Suprapubic skin (tissue), 4 donors: Measurements from ENCODE around the gene LPAR1. TPM values are rescaled to one million over a fixed set of nuclear protein-coding genes. Genes with fewer than 3 reads are reported as not detected.

Experiments
- DNase-seq, 2 donors: peaks; one replicate each; pipeline ENCODE4 v3.0.0-alpha.2; 2019; ENCODE audit warnings: low spot score in 2 of 2
- H3K27ac ChIP-seq: fragments of 200-600 bp; sonication (generic); one replicate; pipeline ENCODE4 v1.5.1; 2019
- H3K27me3 ChIP-seq: fragments of 200-600 bp; sonication (generic); one replicate; pipeline ENCODE4 v1.5.1; 2019
- H3K36me3 ChIP-seq: fragments of 200-600 bp; sonication (generic); one replicate; pipeline ENCODE4 v1.5.1; 2019
- H3K4me1 ChIP-seq: fragments of 200-600 bp; sonication (generic); one replicate; pipeline ENCODE4 v1.5.1; 2019
- H3K4me3 ChIP-seq: fragments of 200-600 bp; sonication (generic); one replicate; pipeline ENCODE4 v1.5.1; 2019; ENCODE audit warnings: mild to moderate bottlenecking
- H3K9me3 ChIP-seq: fragments of 200-600 bp; sonication (generic); one replicate; pipeline ENCODE4 v1.5.1; 2019
- CTCF ChIP-seq, 2 donors: fragments of 200-600 bp in 1 of 2; fragments of 450-650 bp in 1 of 2; sonication (generic) in 1 of 2; IDR thresholded peaks; one replicate each; pipeline ENCODE4 v1.5.1; 2016 to 2019; ENCODE audit warnings: antibody characterized with exemption in 2 of 2, mild to moderate bottlenecking in 1 of 2, moderate library complexity in 1 of 2
- EP300 ChIP-seq: sonication (generic); formaldehyde crosslinking; IDR thresholded peaks from one replicate; pipeline ENCODE4 v1.6.1; 2017; ENCODE audit warnings: antibody characterized with exemption
- POLR2A ChIP-seq, 2 donors: fragments of 450-650 bp; IDR thresholded peaks; one replicate each; pipeline ENCODE4 v1.6.1; 2017; ENCODE audit warnings: antibody characterized with exemption in 2 of 2, mild to moderate bottlenecking in 2 of 2, moderate library complexity in 2 of 2
- POLR2AphosphoS5 ChIP-seq, 3 donors: sonication (generic); formaldehyde crosslinking; IDR thresholded peaks; one replicate each; pipeline ENCODE4 v1.6.1; 2017; ENCODE audit warnings: antibody characterized with exemption in 3 of 3
- WGBS: methylation state at CpG from one replicate; pipeline ENCODE4 v1.1.5; 2018; 5-methylcytosine and 5-hydroxymethylcytosine counted together
- total RNA-seq, 4 donors: library from RNA; depleted of rRNA; stranded (reverse); fragments of >200 nt; gene quantifications; one replicate each; pipeline ENCODE4 v1.1.0, GENCODE V29; 2016

LPAR1 gene
- total RNA-seq, 4 donors from 2014 or later, result 16.2 to 65.8 (median 23.5) TPM

- H3K9me3 ChIP-seq, result no peaks in the 10 kb centered on the region
- no peaks in the 10 kb centered on the region for H3K27me3 ChIP-seq
- no peak overlapping the region for H3K4me3 ChIP-seq
- no peak for TF ChIP-seq POLR2AphosphoS5 (IDR thresholded peaks at IDR 0.05)
- no peak for TF ChIP-seq EP300
- no peak for TF ChIP-seq CTCF (IDR thresholded peaks at IDR 0.05)
- no peak for TF ChIP-seq POLR2A (IDR thresholded peaks at IDR 0.05)
- DNase-seq, result no peak
- no peak overlapping the region for H3K27ac ChIP-seq
- WGBS, result 90% methylated on average over 2 of the region's 2 CpGs
- no peaks in the 10 kb centered on the region for H3K36me3 ChIP-seq
- peaks cover 27% of the 10 kb centered on the region for H3K4me1 ChIP-seq
Observed at GRCh38 chr9:111000202-111000601, 38.1 kb downstream of the LPAR1 start.

- Histone ChIP-seq H3K4me3 (no peak overlapping the region), H3K27ac (peak overlapping the region; percentile 18), H3K9me3 (no peaks in the 10 kb centered on the region), H3K27me3 (no peaks in the 10 kb centered on the region), H3K36me3 (no peaks in the 10 kb centered on the region), H3K4me1 (peaks cover 29% of the 10 kb centered on the region)
- TF ChIP-seq POLR2AphosphoS5 (IDR thresholded peaks at IDR 0.05) (no peak), CTCF (IDR thresholded peaks at IDR 0.05) (no peak), EP300 (no peak), POLR2A (IDR thresholded peaks at IDR 0.05) (no peak)
- 80% methylated on average over 5 of the region's 5 CpGs for WGBS
- DNase-seq, result no peak
Observed at GRCh38 chr9:110999379-110999778, 38.9 kb downstream of the LPAR1 start.

GRCh38 chr9:110997847-110998246 is 40.4 kb downstream of the LPAR1 start:
- TF ChIP-seq CTCF (IDR thresholded peaks at IDR 0.05) (no peak), POLR2AphosphoS5 (IDR thresholded peaks at IDR 0.05) (no peak), EP300 (no peak), POLR2A (IDR thresholded peaks at IDR 0.05) (no peak)
- Histone ChIP-seq H3K4me3 (no peak overlapping the region), H3K9me3 (no peaks in the 10 kb centered on the region), H3K27ac (peak overlapping the region; percentile 68), H3K27me3 (no peaks in the 10 kb centered on the region), H3K36me3 (no peaks in the 10 kb centered on the region), H3K4me1 (peaks cover 37% of the 10 kb centered on the region)
- no peak for DNase-seq
- 87% methylated on average over 1 of the region's 1 CpG for WGBS

- no peaks in the 10 kb centered on the region for H3K9me3 ChIP-seq
- H3K4me1 ChIP-seq, result peaks cover 37% of the 10 kb centered on the region
- no peaks in the 10 kb centered on the region for H3K27me3 ChIP-seq
- no peaks in the 10 kb centered on the region for H3K36me3 ChIP-seq
- TF ChIP-seq CTCF (IDR thresholded peaks at IDR 0.05), result no peak
- TF ChIP-seq POLR2AphosphoS5 (IDR thresholded peaks at IDR 0.05), result peak; percentile 42 to 80 (median 61)
- no peak overlapping the region for H3K4me3 ChIP-seq
- DNase-seq, result peak; percentile 86 to 87
- peak overlapping the region; percentile 74 for H3K27ac ChIP-seq
- WGBS, result 65% methylated on average over 9 of the region's 9 CpGs
Observed at GRCh38 chr9:110996436-110997220, 41.6 kb downstream of the LPAR1 start.

- no peak for DNase-seq
- H3K9me3 ChIP-seq, result no peaks in the 10 kb centered on the region
- no peak for TF ChIP-seq POLR2A (IDR thresholded peaks at IDR 0.05)
- TF ChIP-seq CTCF (IDR thresholded peaks at IDR 0.05), result no peak
- TF ChIP-seq POLR2AphosphoS5 (IDR thresholded peaks at IDR 0.05), result no peak
- TF ChIP-seq EP300, result no peak
- WGBS, result 55% methylated on average over 6 of the region's 6 CpGs
- peaks cover 32% of the 10 kb centered on the region for H3K4me1 ChIP-seq
- H3K27ac ChIP-seq, result peak overlapping the region; percentile 74
- no peaks in the 10 kb centered on the region for H3K27me3 ChIP-seq
- no peak overlapping the region for H3K4me3 ChIP-seq
- no peaks in the 10 kb centered on the region for H3K36me3 ChIP-seq
Observed at GRCh38 chr9:110995420-110996340, 42.6 kb downstream of the LPAR1 start.
